ENCODE data around the gene WNT10A.

The WNT10A gene

DNA sequence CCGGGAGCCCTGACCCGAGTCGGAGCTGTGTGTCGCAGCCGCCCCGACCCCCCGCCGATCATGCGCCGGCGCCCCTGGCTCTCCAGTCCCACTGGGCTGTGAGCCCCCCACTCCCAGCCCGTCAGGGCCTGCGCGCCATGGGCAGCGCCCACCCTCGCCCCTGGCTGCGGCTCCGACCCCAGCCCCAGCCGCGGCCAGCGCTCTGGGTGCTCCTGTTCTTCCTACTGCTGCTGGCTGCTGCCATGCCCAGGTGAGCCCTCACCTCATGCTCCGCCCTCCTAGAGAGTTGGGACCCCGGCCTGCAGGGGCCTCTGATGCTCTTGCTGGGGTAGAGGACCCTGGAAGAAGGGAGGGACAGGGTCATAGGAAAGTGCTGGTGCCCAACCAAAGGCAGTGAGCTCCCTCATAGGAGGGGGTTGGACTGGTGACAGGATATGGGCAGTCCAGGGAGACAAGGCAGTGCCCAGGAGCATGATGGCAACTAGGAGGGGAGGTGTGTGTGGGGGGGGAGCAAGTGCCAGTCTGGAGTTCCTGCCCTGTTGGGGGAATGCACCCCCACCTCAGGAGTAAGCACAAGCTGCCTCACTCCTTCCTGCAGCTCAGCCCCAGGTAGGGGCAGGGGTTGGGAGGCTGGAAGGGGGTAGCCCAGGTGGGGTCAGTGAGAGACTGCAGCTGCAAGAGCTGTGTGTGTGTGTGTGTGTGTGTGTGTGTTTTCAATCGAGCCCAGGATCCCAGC lies 375 bp downstream of the WNT10A start:
- in situ Hi-C loops (cut with MboI; ENCODE audit: low sequenced_read_pairs, unreplicated experiment) = no loop called here
- TF ChIP-seq, protein P1, sequence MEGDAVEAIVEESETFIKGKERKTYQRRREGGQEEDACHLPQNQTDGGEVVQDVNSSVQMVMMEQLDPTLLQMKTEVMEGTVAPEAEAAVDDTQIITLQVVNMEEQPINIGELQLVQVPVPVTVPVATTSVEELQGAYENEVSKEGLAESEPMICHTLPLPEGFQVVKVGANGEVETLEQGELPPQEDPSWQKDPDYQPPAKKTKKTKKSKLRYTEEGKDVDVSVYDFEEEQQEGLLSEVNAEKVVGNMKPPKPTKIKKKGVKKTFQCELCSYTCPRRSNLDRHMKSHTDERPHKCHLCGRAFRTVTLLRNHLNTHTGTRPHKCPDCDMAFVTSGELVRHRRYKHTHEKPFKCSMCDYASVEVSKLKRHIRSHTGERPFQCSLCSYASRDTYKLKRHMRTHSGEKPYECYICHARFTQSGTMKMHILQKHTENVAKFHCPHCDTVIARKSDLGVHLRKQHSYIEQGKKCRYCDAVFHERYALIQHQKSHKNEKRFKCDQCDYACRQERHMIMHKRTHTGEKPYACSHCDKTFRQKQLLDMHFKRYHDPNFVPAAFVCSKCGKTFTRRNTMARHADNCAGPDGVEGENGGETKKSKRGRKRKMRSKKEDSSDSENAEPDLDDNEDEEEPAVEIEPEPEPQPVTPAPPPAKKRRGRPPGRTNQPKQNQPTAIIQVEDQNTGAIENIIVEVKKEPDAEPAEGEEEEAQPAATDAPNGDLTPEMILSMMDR (IDR thresholded peaks at IDR 0.05; ENCODE audit: borderline replicate concordance, control extremely low read depth, extremely low read depth, insufficient read depth, missing control alignments) = no peak
- no peak for DNase-seq (ENCODE audit: low spot score)

DNA sequence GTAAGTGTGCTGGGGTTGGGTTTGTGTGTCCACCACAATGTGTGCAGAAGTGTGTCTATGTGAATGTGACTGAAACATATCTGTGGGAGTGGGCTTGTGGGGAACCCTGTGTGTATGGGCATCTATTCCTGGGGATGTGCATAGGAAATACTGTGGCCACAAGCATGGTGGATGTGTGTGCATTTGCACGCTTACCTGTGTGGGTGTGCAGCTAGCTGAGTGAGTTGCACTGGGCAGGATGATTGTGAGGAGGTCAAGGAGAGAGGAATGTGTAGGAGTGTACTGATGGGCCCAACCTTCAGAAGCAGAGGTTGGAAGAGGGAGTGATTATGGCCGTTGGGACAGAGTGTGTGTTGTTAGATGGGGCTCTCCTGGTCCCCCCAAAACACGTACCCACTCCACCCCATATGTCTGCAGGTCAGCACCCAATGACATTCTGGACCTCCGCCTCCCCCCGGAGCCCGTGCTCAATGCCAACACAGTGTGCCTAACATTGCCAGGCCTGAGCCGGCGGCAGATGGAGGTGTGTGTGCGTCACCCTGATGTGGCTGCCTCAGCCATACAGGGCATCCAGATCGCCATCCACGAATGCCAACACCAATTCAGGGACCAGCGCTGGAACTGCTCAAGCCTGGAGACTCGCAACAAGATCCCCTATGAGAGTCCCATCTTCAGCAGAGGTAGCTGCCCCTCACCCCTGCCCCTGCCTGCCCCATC lies 1.2 kb downstream of the WNT10A start:
- DNase-seq (ENCODE audit: low spot score) = no peak
- TF ChIP-seq, protein P1 (IDR thresholded peaks at IDR 0.05; ENCODE audit: borderline replicate concordance, control extremely low read depth, extremely low read depth, insufficient read depth, missing control alignments) = no peak
- in situ Hi-C loops (cut with MboI; ENCODE audit: low sequenced_read_pairs, unreplicated experiment) = no loop called here

DNA sequence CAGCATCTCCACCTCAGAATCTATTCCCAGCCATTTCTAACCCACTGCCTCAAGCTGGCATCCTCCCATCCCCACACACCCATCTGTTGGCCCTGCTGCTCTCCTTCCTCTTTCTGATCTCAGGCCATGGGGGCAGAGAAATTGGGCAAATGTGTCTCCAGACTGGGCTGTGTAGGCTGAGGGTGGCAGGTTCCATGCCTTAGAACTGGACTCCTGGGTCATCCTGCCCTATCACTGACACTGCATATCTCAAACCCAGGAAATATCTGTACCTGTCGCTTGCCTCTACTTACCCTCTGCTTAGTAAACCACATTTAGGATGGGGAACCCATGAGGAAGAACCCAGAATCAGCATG lies 1.8 kb downstream of the WNT10A start:
- TF ChIP-seq, protein P1 (IDR thresholded peaks at IDR 0.05; ENCODE audit: borderline replicate concordance, control extremely low read depth, extremely low read depth, insufficient read depth, missing control alignments) = no peak
- in situ Hi-C loops (cut with MboI; ENCODE audit: low sequenced_read_pairs, unreplicated experiment) = no loop called here
- DNase-seq (ENCODE audit: low spot score) = no peak

DNA sequence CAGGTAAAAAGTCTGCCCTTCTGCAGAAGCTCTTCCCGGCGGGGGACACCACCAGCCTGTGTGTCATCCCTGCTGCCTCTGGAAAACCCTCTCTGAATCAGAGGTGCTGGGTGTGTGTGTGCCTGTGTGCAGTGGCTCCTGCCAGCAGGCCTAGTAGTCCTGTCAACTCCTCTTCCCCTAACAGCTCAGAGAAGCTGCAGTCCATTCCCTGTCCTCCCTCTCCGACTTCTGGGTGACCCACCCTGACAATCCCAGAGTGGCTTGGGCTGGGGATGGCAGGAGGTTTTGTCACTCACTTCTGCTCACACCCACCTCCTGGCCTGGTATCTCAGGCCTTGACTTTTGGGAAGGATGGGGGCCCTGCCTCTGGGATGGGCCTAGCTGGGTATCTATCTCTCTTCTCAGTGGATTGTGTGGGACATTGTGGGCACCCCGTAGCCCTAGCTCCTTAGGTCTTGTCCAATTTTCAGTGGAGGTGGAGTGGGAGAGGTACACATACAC lies 2.3 kb downstream of the WNT10A start:
- DNase-seq (ENCODE audit: low spot score) = no peak
- in situ Hi-C loops (cut with MboI; ENCODE audit: low sequenced_read_pairs, unreplicated experiment) = no loop called here
- TF ChIP-seq, protein P1 (IDR thresholded peaks at IDR 0.05; ENCODE audit: borderline replicate concordance, control extremely low read depth, extremely low read depth, insufficient read depth, missing control alignments) = no peak

DNA sequence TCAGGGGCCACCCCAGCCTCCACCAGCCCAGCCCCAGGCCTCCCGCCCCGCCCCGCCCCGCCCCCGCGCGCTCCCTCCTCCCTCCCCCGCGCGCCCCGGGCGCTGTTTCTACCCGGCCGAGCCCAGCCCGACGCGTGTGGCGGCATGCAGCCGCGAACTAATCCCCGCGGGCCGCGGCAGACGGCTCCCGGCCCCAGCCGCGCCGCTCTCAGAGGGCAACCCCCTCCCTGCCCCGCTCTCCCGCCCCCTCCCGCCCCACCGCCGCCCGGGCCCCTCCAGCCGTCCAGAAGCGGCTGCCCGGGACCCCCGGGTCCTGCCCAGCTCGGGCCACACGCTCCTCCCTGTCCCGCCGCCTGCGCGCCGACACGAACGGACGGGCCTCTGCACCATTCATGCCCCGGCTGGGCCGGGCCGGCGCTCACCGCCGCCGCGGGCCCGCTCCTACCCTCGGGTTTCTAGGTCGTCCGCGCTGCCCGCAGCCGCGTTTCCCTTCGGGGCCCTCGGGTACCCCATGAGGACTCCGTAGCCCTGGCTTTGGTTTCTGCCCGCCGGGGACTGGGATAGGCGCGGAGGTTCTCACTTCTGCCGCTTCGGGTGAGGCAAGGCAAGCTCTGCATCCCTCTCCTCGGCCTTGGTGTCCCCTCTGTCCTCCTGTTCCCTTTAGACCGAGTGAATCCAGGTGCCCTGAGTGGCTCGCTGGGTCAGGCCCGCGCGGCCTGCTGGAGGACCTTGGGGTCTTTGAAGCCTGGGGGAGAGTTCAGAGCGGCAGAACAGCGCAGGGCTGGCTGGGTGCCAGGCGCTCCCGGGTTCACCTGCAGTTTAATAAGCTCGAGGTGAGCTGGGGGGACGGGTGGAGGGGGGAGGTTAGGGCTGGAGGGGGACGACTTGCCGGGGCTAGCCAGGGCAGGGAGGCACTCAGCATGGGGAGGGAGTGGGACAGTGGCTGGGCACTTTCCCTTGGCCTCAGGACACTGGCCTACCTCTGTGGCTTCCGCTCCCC lies 3.1 kb downstream of the WNT10A start:
- in situ Hi-C loops (cut with MboI; ENCODE audit: low sequenced_read_pairs, unreplicated experiment) = no loop called here
- peak; percentile 75 for DNase-seq (ENCODE audit: low spot score)
- TF ChIP-seq, protein P1 (IDR thresholded peaks at IDR 0.05; ENCODE audit: borderline replicate concordance, control extremely low read depth, extremely low read depth, insufficient read depth, missing control alignments) = no peak

DNA sequence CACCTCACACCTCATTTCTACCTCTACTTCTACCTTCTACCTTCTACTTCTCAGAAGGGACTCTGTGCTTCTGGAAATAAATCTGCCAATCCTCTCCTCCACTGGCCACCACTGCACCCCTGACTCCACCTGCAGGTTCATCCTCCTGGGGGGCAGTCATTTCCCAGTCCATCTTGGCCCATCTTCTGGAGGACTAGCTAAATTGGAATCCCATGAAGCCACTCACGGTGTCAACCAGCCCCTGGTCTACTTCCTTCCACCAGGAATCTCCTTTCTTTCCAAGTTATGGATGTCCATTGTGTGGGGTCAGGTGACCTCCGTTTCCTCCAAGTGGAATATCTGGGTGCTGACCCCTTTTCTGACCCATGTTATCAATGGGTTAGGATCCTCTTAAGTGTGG lies 3.9 kb downstream of the WNT10A start:
- in situ Hi-C loops (cut with MboI; ENCODE audit: low sequenced_read_pairs, unreplicated experiment) = no loop called here
- DNase-seq (ENCODE audit: low spot score) = no peak
- TF ChIP-seq, protein P1 (IDR thresholded peaks at IDR 0.05; ENCODE audit: borderline replicate concordance, control extremely low read depth, extremely low read depth, insufficient read depth, missing control alignments) = no peak
